CD4-positive, alpha-beta T cell treated with Interleukin-10 for 1 hour (primary cell): Measurements from ENCODE around the gene ASAP2.
"Not testable (repeated sequence)": the region's sequence is repeated elsewhere in the genome, so short reads cannot be mapped to it uniquely, and the experiment has no call there.

ENCODE experiments used
- DNase-seq: peaks from one replicate; pipeline ENCODE4 v3.0.0-alpha.2; 2020

Gene ASAP2

GRCh38 chr2:9256147-9256546 lies 49.5 kb downstream of the ASAP2 start:
- no peak for DNase-seq

GRCh38 chr2:9256570-9257043 lies 50.0 kb downstream of the ASAP2 start:
- DNase-seq, result no peak

- no peak for DNase-seq
Observed at GRCh38 chr2:9258501-9258900, 51.9 kb downstream of the ASAP2 start.

GRCh38 chr2:9258953-9259399 lies 52.4 kb downstream of the ASAP2 start:
- no peak for DNase-seq

GRCh38 chr2:9260464-9260918 lies 53.9 kb downstream of the ASAP2 start:
- no peak for DNase-seq

GRCh38 chr2:9261231-9261883 lies 54.7 kb downstream of the ASAP2 start:
- no peak for DNase-seq

- DNase-seq, result no peak
Observed at GRCh38 chr2:9262671-9263171, 56.1 kb downstream of the ASAP2 start.

- DNase-seq, result no peak
Observed at GRCh38 chr2:9263428-9263827, 56.8 kb downstream of the ASAP2 start.

- DNase-seq, result no peak
Observed at GRCh38 chr2:9264301-9264700, 57.7 kb downstream of the ASAP2 start.

- no peak for DNase-seq
Observed at GRCh38 chr2:9266711-9267110, 60.1 kb downstream of the ASAP2 start.

GRCh38 chr2:9267286-9267685 lies 60.7 kb downstream of the ASAP2 start:
- DNase-seq, result not testable (repeated sequence)

- no peak for DNase-seq
Observed at GRCh38 chr2:9268301-9269080, 61.9 kb downstream of the ASAP2 start.

- DNase-seq, result no peak
Observed at GRCh38 chr2:9269295-9269694, 62.7 kb downstream of the ASAP2 start.

GRCh38 chr2:9269695-9270360 lies 63.2 kb downstream of the ASAP2 start:
- DNase-seq, result no peak

- no peak for DNase-seq
Observed at GRCh38 chr2:9271091-9271490, 64.5 kb downstream of the ASAP2 start.

- no peak for DNase-seq
Observed at GRCh38 chr2:9271691-9272090, 65.1 kb downstream of the ASAP2 start.

- DNase-seq, result no peak
Observed at GRCh38 chr2:9273486-9274130, 67.0 kb downstream of the ASAP2 start.

GRCh38 chr2:9274701-9275343 lies 68.2 kb downstream of the ASAP2 start:
- DNase-seq, result no peak

- DNase-seq, result no peak
Observed at GRCh38 chr2:9275399-9275798, 68.8 kb downstream of the ASAP2 start.

GRCh38 chr2:9276074-9276473 lies 69.5 kb downstream of the ASAP2 start:
- no peak for DNase-seq

- DNase-seq, result no peak
Observed at GRCh38 chr2:9276901-9277451, 70.4 kb downstream of the ASAP2 start.

- no peak for DNase-seq
Observed at GRCh38 chr2:9278439-9278838, 71.8 kb downstream of the ASAP2 start.
